K562 (cell line): ENCODE measurements around the gene GHITM. TPM values are rescaled to one million over a fixed set of nuclear protein-coding genes. Genes with fewer than 3 reads are reported as not detected.

Experiments used
- ATAC-seq: fragments of 200-7000 bp; cut with Tn5 transposase; 3 replicates; pipeline ENCODE4 v1.9.1; 2020; ENCODE audit warnings: moderate library complexity
- BruUV-seq: library from RNA; stranded (reverse); fragments of 400-500 nt; replicated peaks from 2 replicates; lab custom pipeline; 2021; lab: Mats Ljungman, UMichigan
- CTCF ChIA-PET: fragments of 300-600 bp; formaldehyde crosslinking; extraction: SDS; loops from one replicate; lab custom pipeline; 2021; ENCODE audit warnings: low intra/inter-chr PET ratio; lab: Yijun Ruan, JAX
- POLR2A ChIA-PET: fragments of 300-600, 350-650 bp; sonication (Branson Sonifier 250); formaldehyde crosslinking; extraction: SDS; loops from one replicate; lab custom pipeline; 2021; ENCODE audit warnings: antibody characterized with exemption, inconsistent platforms; lab: Yijun Ruan, JAX
- DNase-seq, 4 experiments: peaks; one replicate each; pipeline versions ENCODE4 v3.0.0 to v3.0.0-alpha.2; 2011 to 2018; ENCODE audit warnings: low spot score in 3 of 4, mixed read lengths in 3 of 4; ENCODE audit errors: extremely low read depth in 1 of 4
- FAIRE-seq: peaks from 2 replicates; lab custom pipeline; 2011; peaks lifted over from hg19 to GRCh38; lab: Jason Lieb, UNC
- H2AFZ ChIP-seq: 2 replicates; pipeline ENCODE4 v1.6.0; 2011; ENCODE audit warnings: low read depth, low read length, control low read depth, inconsistent platforms
- H3K27ac ChIP-seq: fragments of 200-600 bp; 3 replicates; pipeline ENCODE4 v1.8.0; 2011; ENCODE audit warnings: low read depth, mild to moderate bottlenecking, control low read depth, inconsistent platforms, low read length, moderate library complexity, mixed read lengths; ENCODE audit errors: extremely low read depth
- H3K27me3 ChIP-seq, 2 experiments: fragments of 300-600 bp in 1 of 2; 2 replicates in 1 of 2; 3 replicates in 1 of 2; pipeline versions ENCODE4 v1.6.0 to v1.8.0; 2011; ENCODE audit warnings: inconsistent platforms in 2 of 2, low read length in 2 of 2, mild to moderate bottlenecking in 1 of 2, mixed read lengths in 1 of 2, moderate library complexity in 1 of 2; ENCODE audit not compliant: control insufficient read depth in 2 of 2, insufficient read depth in 2 of 2
- H3K36me3 ChIP-seq: fragments of 300-600 bp; 3 replicates; pipeline ENCODE4 v1.8.0; 2011; ENCODE audit warnings: mild to moderate bottlenecking, low read length, inconsistent platforms; ENCODE audit not compliant: control insufficient read depth, insufficient read depth
- H3K4me1 ChIP-seq, 2 experiments: fragments of 200-600 bp in 1 of 2; replicated peaks in 1 of 2; 2 replicates in 1 of 2; 3 replicates in 1 of 2; pipeline versions ENCODE4 v1.5.1 to v1.8.0; 2011; ENCODE audit warnings: inconsistent platforms in 2 of 2, low read length in 2 of 2, mild to moderate bottlenecking in 1 of 2, mixed read lengths in 1 of 2, moderate library complexity in 1 of 2; ENCODE audit not compliant: control insufficient read depth in 2 of 2, insufficient read depth in 2 of 2
- H3K4me2 ChIP-seq: 2 replicates; pipeline ENCODE4 v1.6.1; 2011; ENCODE audit warnings: low read length, control low read depth, inconsistent platforms, mixed read lengths; ENCODE audit not compliant: insufficient read depth
- H3K4me3 ChIP-seq: fragments of 200-600 bp; sonication (generic), shearing (Covaris generic); 2 replicates; pipeline ENCODE4 v1.5.1; 2016; ENCODE audit warnings: control low read depth, inconsistent platforms
- H3K79me2 ChIP-seq: fragments of 200-600 bp; 3 replicates; pipeline ENCODE4 v1.8.0; 2011; ENCODE audit warnings: low read length, inconsistent platforms; ENCODE audit not compliant: control insufficient read depth, insufficient read depth
- H3K9ac ChIP-seq, 2 experiments: 2 replicates each; pipeline versions ENCODE4 v1.6.0 to v1.6.1; 2011; ENCODE audit warnings: low read depth in 2 of 2, low read length in 2 of 2, control low read depth in 1 of 2, inconsistent platforms in 1 of 2, mild to moderate bottlenecking in 1 of 2, mixed read lengths in 1 of 2; ENCODE audit not compliant: insufficient read depth in 1 of 2
- H3K9me1 ChIP-seq: one replicate; pipeline ENCODE4 v1.6.0; 2011; ENCODE audit warnings: inconsistent platforms, mild to moderate bottlenecking, low read length, moderate library complexity; ENCODE audit not compliant: control insufficient read depth, insufficient read depth
- H3K9me3 ChIP-seq: replicated peaks from 2 replicates; pipeline ENCODE4 v1.5.1; 2011; ENCODE audit warnings: low read depth, low read length, inconsistent platforms; ENCODE audit not compliant: control insufficient read depth, insufficient read depth
- H4K20me1 ChIP-seq: replicated peaks from 2 replicates; pipeline ENCODE4 v1.6.1; 2011; ENCODE audit warnings: low read length, inconsistent platforms, mixed read lengths; ENCODE audit not compliant: control insufficient read depth, insufficient read depth
- ARHGAP35 ChIP-seq: fragments of 450-650 bp; IDR thresholded peaks from 2 replicates; pipeline ENCODE4 v1.6.1; 2018; ENCODE audit not compliant: partially characterized antibody
- CBFA2T3 ChIP-seq: fragments of 450-650 bp; IDR thresholded peaks from 2 replicates; pipeline ENCODE4 v1.6.1; 2017
- MEIS2 ChIP-seq: fragments of 450-650 bp; IDR thresholded peaks from 2 replicates; pipeline ENCODE4 v1.6.1; 2014; ENCODE audit warnings: mild to moderate bottlenecking; ENCODE audit not compliant: partially characterized antibody
- PML ChIP-seq: IDR thresholded peaks from 2 replicates; pipeline ENCODE4 v1.6.1; 2012; ENCODE audit warnings: low read length, inconsistent platforms
- RNF2 ChIP-seq: sonication (generic); IDR thresholded peaks from 2 replicates; pipeline ENCODE4 v1.6.1; 2016
- WGBS: fragments of 100-300 bp; shearing (Covaris generic); methylation state at CpG from one replicate; pipeline ENCODE4 v1.1.6; 2016; ENCODE audit warnings: low coverage, mixed read lengths; ENCODE audit not compliant: insufficient coverage; ENCODE audit errors: missing lambda C conversion rate; 5-methylcytosine and 5-hydroxymethylcytosine counted together
- in situ Hi-C: fragments of 300-500 bp; cut with MboI; formaldehyde crosslinking; loops from 4 replicates; pipeline ENCODE4 v1.15.0; 2018; ENCODE audit warnings: inconsistent platforms, mixed read lengths
- intact Hi-C: fragments of 100-400 bp; cut with micrococcal nuclease; formaldehyde crosslinking; loops from 2 replicates; pipeline ENCODE4 v1.14.2; 2022
- polyA plus RNA-seq, 8 experiments: library from polyadenylated mRNA; depleted of rRNA in 4 of 8; stranded (reverse) in 5 of 8; unstranded in 3 of 8; fragments of >200 nt; fragmentation: Nextera tagmentation in 2 of 8; fragmentation: Illumina TruSeq in 1 of 8; extraction: Ambion mirVana in 2 of 8; extraction: Trizol in 1 of 8; gene quantifications; 2 replicates each; pipeline versions ENCODE4 v1.2.1 to v1.2.3, GENCODE V29; 2011 to 2014; ENCODE audit warnings: inconsistent platforms in 1 of 8, missing spikeins in 1 of 8
- total RNA-seq, 7 experiments: library from RNA; depleted of rRNA in 6 of 7; stranded (reverse); fragments of >200 nt in 6 of 7; fragmentation: Illumina TruSeq in 2 of 7; extraction: Trizol in 2 of 7; gene quantifications; 2 replicates each; pipeline versions ENCODE4 v1.2.1 to v1.2.3, GENCODE V29; 2011 to 2021; ENCODE audit warnings: low replicate concordance in 1 of 7
- TF ChIP-seq, protein P1 (sequence below): sonication (generic); formaldehyde crosslinking; IDR thresholded peaks from 2 replicates; pipeline ENCODE4 v1.8.1; 2023; ENCODE audit warnings: mild to moderate bottlenecking, missing genetic modification reagents
- TF ChIP-seq, protein P2 (sequence below): sonication (generic); formaldehyde crosslinking; IDR thresholded peaks from 2 replicates; pipeline ENCODE4 v1.8.1; 2023; ENCODE audit warnings: mild to moderate bottlenecking, missing genetic modification reagents, moderate library complexity
- TF ChIP-seq, protein P3 (sequence below): fragments of 250-450 bp; sonication (Bioruptor Pico); IDR thresholded peaks from 2 replicates; pipeline ENCODE4 v1.5.0; 2021
- TF ChIP-seq, protein P4 (sequence below): IDR thresholded peaks from 2 replicates; pipeline ENCODE4 v1.6.1; 2012; ENCODE audit warnings: low read depth, low read length, improper control_type of control experiment, borderline replicate concordance
- TF ChIP-seq, protein P5 (sequence below): fragments of 450-650 bp; IDR thresholded peaks from 2 replicates; pipeline ENCODE4 v1.6.1; 2016
- TF ChIP-seq, protein P6 (sequence below): fragments of 450-650 bp; formaldehyde crosslinking; IDR thresholded peaks from 2 replicates; pipeline ENCODE4 v1.4.0; 2020; ENCODE audit warnings: mild to moderate bottlenecking
- TF ChIP-seq, protein P7 (sequence below), 2 experiments: IDR thresholded peaks; 2 replicates each; pipeline ENCODE4 v1.6.1; 2011; ENCODE audit warnings: borderline replicate concordance in 1 of 2, control low read depth in 1 of 2, low read depth in 1 of 2, low read length in 1 of 2, mild to moderate bottlenecking in 1 of 2, mixed read lengths in 1 of 2, moderate library complexity in 1 of 2; ENCODE audit not compliant: insufficient read depth in 1 of 2, insufficient read length in 1 of 2, poor library complexity in 1 of 2, severe bottlenecking in 1 of 2; ENCODE audit errors: extremely low read depth in 1 of 2

Gene GHITM
- total and polyA plus RNA-seq, 9 of the 15 experiments (the other 6 are each of a cell fraction or from before 2014, with no cell fraction given), result 322 to 1,258 (median 386) TPM

DNA sequence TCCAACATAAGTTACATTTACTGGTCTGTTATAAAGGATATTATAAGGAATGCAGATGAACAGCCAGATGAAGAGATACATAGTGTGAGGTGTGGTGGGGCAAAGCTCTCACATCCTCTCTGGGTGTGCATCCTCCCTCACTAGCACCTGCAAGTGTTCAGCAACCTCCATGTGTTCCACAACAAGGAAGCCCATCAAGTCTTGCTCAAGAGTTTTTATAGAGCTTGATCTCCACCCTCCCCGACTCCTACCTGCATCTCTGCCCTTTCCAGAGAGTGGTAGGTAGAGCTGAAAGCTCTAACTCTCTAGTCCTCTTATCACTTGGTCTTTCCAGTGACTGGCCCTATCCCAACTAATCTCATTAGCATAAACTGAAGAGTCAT, 12.5 kb upstream of the GHITM start (continued):
- TF ChIP-seq, protein P1, sequence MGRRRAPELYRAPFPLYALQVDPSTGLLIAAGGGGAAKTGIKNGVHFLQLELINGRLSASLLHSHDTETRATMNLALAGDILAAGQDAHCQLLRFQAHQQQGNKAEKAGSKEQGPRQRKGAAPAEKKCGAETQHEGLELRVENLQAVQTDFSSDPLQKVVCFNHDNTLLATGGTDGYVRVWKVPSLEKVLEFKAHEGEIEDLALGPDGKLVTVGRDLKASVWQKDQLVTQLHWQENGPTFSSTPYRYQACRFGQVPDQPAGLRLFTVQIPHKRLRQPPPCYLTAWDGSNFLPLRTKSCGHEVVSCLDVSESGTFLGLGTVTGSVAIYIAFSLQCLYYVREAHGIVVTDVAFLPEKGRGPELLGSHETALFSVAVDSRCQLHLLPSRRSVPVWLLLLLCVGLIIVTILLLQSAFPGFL (CRISPR knock-in tag), result no peak
- TF ChIP-seq, protein P2, sequence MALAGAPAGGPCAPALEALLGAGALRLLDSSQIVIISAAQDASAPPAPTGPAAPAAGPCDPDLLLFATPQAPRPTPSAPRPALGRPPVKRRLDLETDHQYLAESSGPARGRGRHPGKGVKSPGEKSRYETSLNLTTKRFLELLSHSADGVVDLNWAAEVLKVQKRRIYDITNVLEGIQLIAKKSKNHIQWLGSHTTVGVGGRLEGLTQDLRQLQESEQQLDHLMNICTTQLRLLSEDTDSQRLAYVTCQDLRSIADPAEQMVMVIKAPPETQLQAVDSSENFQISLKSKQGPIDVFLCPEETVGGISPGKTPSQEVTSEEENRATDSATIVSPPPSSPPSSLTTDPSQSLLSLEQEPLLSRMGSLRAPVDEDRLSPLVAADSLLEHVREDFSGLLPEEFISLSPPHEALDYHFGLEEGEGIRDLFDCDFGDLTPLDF (CRISPR knock-in tag), result no peak
- TF ChIP-seq PML, result no peak

DNA sequence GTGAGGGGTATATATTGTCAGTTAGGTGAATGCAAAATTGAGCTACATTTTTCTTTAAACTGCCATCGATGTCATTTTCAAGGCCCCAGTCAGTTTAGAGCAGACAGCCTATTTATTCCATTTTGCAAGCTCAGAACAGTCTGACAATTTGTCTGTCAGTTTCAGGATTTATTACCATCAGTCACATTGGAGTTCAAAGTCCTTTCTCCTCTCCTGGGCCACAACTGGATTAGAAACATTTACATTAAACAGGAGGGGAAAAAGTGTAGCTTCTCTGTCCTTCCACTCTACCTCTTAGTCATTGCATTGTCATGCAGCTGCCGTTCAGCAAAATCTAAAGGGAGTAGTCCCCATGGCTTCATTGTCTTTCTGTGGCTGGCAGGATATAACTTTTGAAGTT, 3.5 kb upstream of the GHITM start:
- ATAC-seq, result no peak
- no peaks in the 10 kb centered on the region for H3K9me3 ChIP-seq
- in situ Hi-C loops (no loop called here), intact Hi-C loops (no loop called here)
- H4K20me1 ChIP-seq, result peaks cover 7% of the 10 kb centered on the region
- H3K9me1 ChIP-seq, result no peaks in the 10 kb centered on the region
- 0% methylated on average over 2 of the region's 2 CpGs for WGBS
- peaks cover 15% of the 10 kb centered on the region for H3K79me2 ChIP-seq
- H3K9ac ChIP-seq, result no peak overlapping the region
- BruUV-seq, result no TSS peak
- DNase-seq, result no peak
- H3K4me2 ChIP-seq, result no peak overlapping the region
- POLR2A ChIA-PET, result interaction anchor here (1.1 kb wide), 1 partner anchor 12 kb away, joined by 3 read pairs; no protein-coding TSS in a partner anchor
- peak overlapping the region; percentile 52 for H2AFZ ChIP-seq
- peaks cover 7% of the 10 kb centered on the region; the same call in 2 of the 3 replicates for H3K36me3 ChIP-seq
- H3K27ac ChIP-seq, result no peak overlapping the region
- H3K27me3 ChIP-seq, result peaks cover 0 to 5% of the 10 kb centered on the region in 2 experiments; a peak in 2 of 5 replicates
- peaks cover 0 to 4% of the 10 kb centered on the region in 2 experiments; a peak in 4 of 5 replicates for H3K4me1 ChIP-seq
- no peak overlapping the region for H3K4me3 ChIP-seq
- CTCF ChIA-PET, result no interaction called here
- FAIRE-seq, result no peak
- TF ChIP-seq, protein P3, sequence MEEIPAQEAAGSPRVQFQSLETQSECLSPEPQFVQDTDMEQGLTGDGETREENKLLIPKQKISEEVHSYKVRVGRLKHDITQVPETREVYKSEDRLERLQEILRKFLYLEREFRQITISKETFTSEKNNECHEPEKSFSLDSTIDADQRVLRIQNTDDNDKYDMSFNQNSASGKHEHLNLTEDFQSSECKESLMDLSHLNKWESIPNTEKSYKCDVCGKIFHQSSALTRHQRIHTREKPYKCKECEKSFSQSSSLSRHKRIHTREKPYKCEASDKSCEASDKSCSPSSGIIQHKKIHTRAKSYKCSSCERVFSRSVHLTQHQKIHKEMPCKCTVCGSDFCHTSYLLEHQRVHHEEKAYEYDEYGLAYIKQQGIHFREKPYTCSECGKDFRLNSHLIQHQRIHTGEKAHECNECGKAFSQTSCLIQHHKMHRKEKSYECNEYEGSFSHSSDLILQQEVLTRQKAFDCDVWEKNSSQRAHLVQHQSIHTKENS, result no peak
- TF ChIP-seq, protein P4, sequence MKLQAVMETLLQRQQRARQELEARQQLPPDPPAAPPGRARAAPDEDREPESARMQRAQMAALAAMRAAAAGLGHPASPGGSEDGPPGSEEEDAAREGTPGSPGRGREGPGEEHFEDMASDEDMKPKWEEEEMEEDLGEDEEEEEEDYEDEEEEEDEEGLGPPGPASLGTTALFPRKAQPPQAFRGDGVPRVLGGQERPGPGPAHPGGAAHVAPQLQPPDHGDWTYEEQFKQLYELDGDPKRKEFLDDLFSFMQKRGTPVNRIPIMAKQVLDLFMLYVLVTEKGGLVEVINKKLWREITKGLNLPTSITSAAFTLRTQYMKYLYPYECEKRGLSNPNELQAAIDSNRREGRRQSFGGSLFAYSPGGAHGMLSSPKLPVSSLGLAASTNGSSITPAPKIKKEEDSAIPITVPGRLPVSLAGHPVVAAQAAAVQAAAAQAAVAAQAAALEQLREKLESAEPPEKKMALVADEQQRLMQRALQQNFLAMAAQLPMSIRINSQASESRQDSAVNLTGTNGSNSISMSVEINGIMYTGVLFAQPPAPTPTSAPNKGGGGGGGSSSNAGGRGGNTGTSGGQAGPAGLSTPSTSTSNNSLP, result no peak
- peak; percentile 70 for TF ChIP-seq MEIS2
- TF ChIP-seq, protein P5, sequence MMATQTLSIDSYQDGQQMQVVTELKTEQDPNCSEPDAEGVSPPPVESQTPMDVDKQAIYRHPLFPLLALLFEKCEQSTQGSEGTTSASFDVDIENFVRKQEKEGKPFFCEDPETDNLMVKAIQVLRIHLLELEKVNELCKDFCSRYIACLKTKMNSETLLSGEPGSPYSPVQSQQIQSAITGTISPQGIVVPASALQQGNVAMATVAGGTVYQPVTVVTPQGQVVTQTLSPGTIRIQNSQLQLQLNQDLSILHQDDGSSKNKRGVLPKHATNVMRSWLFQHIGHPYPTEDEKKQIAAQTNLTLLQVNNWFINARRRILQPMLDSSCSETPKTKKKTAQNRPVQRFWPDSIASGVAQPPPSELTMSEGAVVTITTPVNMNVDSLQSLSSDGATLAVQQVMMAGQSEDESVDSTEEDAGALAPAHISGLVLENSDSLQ, result peak; percentile 76
- TF ChIP-seq CBFA2T3, result no peak
- TF ChIP-seq, protein P6, sequence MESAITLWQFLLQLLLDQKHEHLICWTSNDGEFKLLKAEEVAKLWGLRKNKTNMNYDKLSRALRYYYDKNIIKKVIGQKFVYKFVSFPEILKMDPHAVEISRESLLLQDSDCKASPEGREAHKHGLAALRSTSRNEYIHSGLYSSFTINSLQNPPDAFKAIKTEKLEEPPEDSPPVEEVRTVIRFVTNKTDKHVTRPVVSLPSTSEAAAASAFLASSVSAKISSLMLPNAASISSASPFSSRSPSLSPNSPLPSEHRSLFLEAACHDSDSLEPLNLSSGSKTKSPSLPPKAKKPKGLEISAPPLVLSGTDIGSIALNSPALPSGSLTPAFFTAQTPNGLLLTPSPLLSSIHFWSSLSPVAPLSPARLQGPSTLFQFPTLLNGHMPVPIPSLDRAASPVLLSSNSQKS (CRISPR knock-in tag), result no peak
- TF ChIP-seq, protein P7, sequence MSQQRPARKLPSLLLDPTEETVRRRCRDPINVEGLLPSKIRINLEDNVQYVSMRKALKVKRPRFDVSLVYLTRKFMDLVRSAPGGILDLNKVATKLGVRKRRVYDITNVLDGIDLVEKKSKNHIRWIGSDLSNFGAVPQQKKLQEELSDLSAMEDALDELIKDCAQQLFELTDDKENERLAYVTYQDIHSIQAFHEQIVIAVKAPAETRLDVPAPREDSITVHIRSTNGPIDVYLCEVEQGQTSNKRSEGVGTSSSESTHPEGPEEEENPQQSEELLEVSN (IDR thresholded peaks at IDR 0.05; ENCODE audit: borderline replicate concordance in 1 of 2, extremely low read depth in 1 of 2, insufficient read depth in 1 of 2, insufficient read length in 1 of 2, low read depth in 1 of 2, low read length in 1 of 2, poor library complexity in 1 of 2, severe bottlenecking in 1 of 2), result no peak
- no peak for TF ChIP-seq RNF2
- TF ChIP-seq ARHGAP35, result no peak
